Amygdala (tissue), 56 donors: Measurements from ENCODE around the gene LHFPL3.

Experiments used
- DNase-seq, 56 donors: peaks; one replicate each; lab custom pipeline; 2025; lab: John Stamatoyannopoulos, UW

LHFPL3 gene

DNA sequence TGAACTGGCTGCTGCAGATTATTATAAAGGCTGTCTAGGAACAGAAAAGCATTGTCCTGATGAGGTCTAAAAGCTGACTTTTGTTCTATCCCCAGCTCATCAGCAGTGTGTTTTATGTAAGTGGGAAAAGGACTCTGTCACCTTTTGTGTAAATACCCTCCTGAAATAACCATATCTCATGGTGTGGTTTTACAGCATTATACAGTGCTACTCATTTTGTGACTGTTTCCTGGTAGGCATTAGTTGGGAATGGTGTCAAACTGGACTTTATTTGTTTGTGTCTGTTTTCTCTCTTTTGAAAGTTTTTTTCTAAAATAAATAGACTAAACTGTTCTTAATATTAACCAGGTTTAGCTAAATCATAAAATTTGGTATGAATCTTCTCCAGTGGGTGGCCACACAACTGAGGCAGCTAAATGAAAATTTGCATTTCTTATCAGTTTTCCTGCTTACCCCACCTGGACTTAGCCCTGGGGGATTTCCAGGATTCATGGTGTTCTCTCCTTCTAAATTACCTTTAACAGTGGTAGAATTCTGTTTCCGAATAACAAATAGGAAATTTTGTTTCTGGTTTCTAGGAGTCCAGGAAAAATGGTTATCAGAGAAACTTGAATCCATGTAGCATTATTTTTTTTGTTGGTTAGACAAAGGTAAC is 140.9 kb downstream of the LHFPL3 start:
- DNase-seq, result no peak

DNA sequence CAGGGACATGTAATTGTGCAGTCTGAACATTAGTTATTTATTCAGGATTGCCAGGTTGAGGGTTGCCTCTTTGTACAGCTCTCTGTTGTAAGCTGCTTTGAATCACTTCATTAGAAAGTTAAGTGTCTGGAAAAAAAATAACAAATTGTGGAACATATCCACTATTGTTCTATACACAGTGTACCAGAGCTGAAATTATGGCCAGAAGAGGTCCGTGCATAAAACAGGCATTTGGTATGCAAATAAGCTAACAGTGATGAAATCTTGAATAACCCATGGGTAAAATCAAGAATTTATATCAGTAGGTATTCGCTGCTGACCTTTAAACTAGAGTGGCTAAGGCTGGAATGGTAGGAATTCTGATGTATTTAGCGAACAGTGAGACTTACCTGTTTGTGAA is 152.1 kb downstream of the LHFPL3 start:
- DNase-seq, result no peak

- DNase-seq, result peak in 32 of 56 donors; percentile 0 to 73 (median 20)
Observed at GRCh38 chr7:104482362-104483037, 154.1 kb downstream of the LHFPL3 start.

DNA sequence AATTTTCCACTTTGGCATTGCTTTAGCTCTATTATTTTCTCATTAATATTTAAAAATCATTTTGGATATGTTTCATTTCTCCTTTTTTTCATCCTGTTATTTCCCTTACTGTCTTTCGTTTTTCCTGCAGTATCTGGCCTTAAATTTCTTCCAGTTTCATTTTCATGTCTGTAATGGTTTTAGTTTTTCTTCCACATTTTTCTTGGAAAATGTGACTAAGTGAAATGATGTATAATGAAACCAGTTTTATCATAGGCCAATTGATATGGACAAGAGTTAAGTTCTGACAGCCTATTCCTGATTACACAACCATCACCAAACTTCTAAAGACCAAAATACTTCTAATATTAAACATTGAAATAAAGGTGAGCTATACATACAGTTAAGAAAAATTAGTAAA is 158.5 kb downstream of the LHFPL3 start:
- no peak for DNase-seq

GRCh38 chr7:104487642-104488041 is 159.2 kb downstream of the LHFPL3 start:
- DNase-seq, result no peak

DNA sequence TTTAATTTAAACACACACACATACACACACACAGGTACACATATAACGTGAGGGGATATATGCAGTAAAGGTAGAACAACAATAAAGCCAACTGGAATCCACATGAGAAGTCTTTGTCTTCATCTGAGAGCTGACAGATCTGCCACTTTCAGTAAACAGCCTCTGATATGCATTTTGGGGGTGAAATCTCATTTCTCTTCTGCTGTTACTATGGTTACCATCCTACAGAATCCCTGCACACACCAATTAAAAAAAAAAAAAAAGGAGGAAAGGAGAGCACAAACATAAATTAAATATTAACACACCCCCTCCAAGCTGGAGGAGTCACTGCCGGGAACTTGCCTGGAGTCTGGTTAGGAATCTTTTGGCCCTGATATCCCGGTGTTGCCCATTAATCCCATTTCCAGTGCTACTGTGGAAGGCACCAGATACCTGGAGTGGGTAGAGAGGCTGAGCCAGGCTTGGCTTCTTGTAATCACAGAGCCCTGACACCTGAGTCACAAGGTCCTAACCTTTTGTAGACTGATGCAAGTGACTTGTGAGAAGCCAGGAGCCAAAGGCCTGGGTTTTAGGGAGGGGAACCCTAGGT is 169.1 kb downstream of the LHFPL3 start:
- peak in 1 of 56 donors; percentile 1 for DNase-seq

- DNase-seq, result no peak
Observed at GRCh38 chr7:104499975-104500374, 171.6 kb downstream of the LHFPL3 start.

DNA sequence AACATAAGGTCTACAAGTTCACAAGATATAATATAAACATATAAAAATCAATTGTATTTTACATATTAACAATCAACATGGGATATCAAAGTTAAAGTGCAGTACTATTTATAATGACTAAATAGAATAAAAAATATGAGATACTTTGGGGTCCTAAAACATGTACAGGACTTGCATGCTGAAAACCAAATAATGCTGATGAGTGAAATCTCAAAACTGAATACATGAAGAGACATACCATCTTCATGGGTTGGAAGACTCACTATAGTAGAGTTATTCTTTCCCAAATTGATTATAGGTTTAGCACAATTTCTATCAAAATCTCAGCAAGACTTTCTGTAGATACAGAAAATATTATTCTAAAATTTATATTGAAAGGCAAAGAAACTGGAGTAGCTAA is 181.5 kb downstream of the LHFPL3 start:
- DNase-seq, result no peak

- peak in 5 of 56 donors; percentile 2 to 20 (median 4) for DNase-seq
Observed at GRCh38 chr7:104524853-104525252, 196.4 kb downstream of the LHFPL3 start.

GRCh38 chr7:104528142-104528541 is 199.7 kb downstream of the LHFPL3 start:
- DNase-seq, result no peak

GRCh38 chr7:104529567-104529966 is 201.2 kb downstream of the LHFPL3 start:
- no peak for DNase-seq

DNA sequence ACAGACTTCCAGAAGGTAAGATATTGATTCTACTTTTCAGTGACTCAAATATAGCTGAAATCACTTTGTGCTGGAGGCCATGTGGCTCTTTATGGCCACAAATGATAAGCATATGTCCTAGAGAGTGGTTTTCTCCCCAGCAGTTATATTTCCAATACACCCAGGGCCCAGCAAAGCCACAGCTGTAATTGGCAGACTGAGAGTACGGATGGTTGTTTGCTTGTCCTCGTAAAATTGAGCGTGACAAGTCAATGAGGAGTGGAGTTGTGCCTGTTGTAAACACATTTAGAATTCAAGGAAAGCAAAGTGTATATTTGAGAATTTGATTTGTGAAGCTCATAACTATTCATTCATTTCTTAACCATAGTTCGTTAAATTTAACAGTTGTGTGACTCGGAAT is 201.8 kb downstream of the LHFPL3 start:
- DNase-seq, result no peak

DNA sequence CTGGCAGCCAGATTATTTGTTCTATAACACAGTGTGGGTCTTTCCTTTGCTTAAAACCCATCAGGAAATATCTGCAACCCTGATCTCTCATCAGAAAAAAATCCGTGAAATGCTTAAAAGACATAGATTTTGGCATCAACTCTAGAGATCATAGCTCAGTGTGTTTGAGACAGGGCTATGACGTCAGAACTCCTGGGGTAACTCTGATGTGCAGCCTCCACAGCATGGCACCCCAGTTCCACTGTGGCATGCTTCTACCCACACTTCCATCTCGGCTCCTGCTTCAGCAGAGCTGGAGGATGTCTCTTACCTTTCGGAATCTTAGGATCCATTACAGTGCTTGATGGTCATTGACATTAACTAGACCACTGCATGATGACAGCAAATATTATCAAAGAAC is 205.7 kb downstream of the LHFPL3 start:
- no peak for DNase-seq

DNA sequence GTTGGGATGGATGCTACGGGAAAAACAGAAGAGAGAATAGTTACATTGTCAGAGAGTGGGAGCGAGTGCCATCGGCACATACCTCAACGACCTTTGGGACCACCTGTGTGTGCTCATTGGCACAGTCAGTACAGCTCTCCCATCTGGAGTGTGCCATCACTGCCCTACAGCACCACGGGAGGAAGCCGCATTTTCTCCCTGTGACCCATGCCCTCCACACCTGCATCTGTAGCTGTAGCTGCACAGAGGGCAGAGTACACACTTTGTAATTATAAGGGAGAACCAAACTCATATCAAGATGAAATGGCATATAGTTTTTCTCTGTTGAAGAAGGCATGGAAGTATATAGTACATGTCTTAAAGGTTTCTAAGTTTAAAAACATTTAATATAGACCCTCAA is 207.4 kb downstream of the LHFPL3 start:
- no peak for DNase-seq

- peak in 2 of 56 donors; percentile 2 to 6 for DNase-seq
Observed at GRCh38 chr7:104536956-104537355, 208.6 kb downstream of the LHFPL3 start.

- no peak for DNase-seq
Observed at GRCh38 chr7:104538152-104538551, 209.7 kb downstream of the LHFPL3 start.

- DNase-seq, result no peak
Observed at GRCh38 chr7:104541897-104542296, 213.5 kb downstream of the LHFPL3 start.

DNA sequence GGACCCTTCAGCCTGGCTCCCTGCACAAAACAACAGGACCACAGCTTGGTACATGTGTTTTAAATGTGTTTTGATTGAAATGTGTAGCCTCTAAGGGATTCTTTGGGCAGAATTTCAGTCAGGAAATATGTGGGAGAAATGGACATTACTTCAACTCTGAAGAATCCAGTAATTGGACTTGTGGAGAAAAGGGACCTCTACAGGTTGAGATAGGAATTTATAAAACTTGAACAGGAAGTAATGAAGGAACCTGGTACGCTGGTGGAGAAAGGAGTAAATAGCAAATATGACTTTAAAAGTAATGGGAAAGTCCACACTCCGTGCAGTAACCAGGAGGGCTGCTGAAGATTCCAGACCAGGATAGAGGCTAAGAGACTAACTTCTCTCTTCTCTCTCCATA is 220.5 kb downstream of the LHFPL3 start:
- DNase-seq, result no peak

DNA sequence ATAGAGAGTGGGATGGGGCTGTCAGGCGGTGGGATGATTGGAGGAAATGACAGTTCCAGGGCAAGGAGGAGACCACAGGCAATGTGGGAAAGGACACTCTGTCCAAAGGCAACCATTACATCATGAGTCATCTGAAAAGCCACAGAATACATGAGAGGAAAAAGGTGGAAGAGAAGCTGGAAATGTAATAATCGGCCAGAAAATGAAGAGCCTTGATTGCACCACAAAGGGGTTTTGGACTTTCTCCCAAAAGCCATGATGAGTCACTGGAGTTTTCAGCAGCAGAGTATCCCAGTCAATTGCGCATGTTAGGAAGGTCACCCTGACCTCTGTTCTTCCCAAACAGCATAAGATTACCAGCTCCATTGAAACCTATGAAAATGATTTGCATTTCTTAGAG is 222.0 kb downstream of the LHFPL3 start:
- no peak for DNase-seq

DNA sequence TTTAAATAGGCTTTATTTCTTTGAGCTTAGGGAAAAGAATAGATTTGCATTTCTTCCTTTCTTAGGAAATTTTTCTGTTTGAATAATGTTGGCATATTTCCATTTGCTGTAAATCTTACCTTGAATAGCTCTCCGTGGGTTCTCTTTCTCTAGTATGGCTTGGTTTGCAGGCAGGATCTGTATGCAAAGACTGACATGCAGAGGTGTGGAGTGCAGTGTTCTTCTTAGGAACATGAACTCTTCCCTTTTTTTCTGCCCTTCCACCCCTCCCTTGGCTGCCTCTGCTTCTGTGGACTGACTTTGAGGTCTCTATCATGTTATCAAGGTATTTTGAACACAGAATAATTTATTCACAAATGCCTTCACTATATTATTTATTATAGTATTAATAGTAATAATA is 222.8 kb downstream of the LHFPL3 start:
- DNase-seq, result no peak

DNA sequence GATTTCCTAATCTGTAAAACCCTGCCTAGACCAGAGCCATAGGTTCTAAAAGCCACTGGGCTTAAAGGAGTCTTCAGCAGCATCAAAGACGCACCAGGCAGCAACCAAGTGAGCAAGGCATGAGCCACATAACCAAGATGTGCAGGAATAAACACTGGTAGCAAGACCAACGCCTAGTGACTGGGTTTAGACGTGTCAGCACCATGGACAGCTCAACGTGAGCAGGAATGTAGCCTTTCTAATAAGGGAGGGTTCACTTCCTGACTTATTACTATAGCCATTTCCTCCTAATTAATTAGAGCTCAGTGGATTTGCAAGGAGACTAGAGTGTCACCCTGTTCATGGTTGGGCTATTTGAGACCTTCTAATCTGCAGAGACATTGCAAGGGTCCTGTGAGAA is 223.7 kb downstream of the LHFPL3 start:
- DNase-seq, result peak in 4 of 56 donors; percentile 1 to 11 (median 2)

- no peak for DNase-seq
Observed at GRCh38 chr7:104553074-104553473, 224.7 kb downstream of the LHFPL3 start.
